Neural cell (in vitro differentiated cells): Measurements from ENCODE around the gene GDA. TPM values are rescaled to one million over a fixed set of nuclear protein-coding genes. Genes with fewer than 3 reads are reported as not detected.

Source experiments
- H2AFZ ChIP-seq: fragments of 200-600, 300-800 bp; sonication (generic), shearing (Covaris generic); 2 replicates; pipeline ENCODE4 v1.6.0; 2014; ENCODE audit warnings: low read depth, mild to moderate bottlenecking, antibody characterized with exemption, low read length, moderate library complexity
- H3F3A ChIP-seq: fragments of 200-600 bp; shearing (Covaris generic); 2 replicates; pipeline ENCODE4 v1.6.1; 2016; ENCODE audit warnings: mild to moderate bottlenecking, moderate library complexity, mixed read lengths, antibody characterized with exemption, low read length; ENCODE audit not compliant: insufficient read depth, poor library complexity, severe bottlenecking
- H3K27ac ChIP-seq: fragments of 200-600, 300-800 bp; sonication (generic), shearing (Covaris generic); 2 replicates; pipeline ENCODE4 v1.5.1; 2014; ENCODE audit warnings: mild to moderate bottlenecking, low read length, moderate library complexity
- H3K27me3 ChIP-seq: fragments of 300-800, 200-600 bp; sonication (generic), shearing (Covaris generic); 2 replicates; pipeline ENCODE4 v1.6.0; 2014; ENCODE audit warnings: mild to moderate bottlenecking, low read depth, low read length, moderate library complexity; ENCODE audit not compliant: insufficient read depth
- H3K36me3 ChIP-seq: fragments of 300-800, 200-600 bp; sonication (generic), shearing (Covaris generic); 2 replicates; pipeline ENCODE4 v1.5.1; 2014; ENCODE audit warnings: mild to moderate bottlenecking, antibody characterized with exemption, low read length, moderate library complexity; ENCODE audit not compliant: insufficient read depth
- H3K4me2 ChIP-seq: fragments of 300-800, 200-600 bp; sonication (generic), shearing (Covaris generic); 2 replicates; pipeline ENCODE4 v1.6.0; 2014; ENCODE audit warnings: mild to moderate bottlenecking, low read length
- H3K4me3 ChIP-seq: fragments of 300-800, 200-600 bp; sonication (generic), shearing (Covaris generic); 2 replicates; pipeline ENCODE4 v1.5.1; 2014; ENCODE audit warnings: mild to moderate bottlenecking, low read length, moderate library complexity
- H3K79me2 ChIP-seq: fragments of 200-600 bp; shearing (Covaris generic); replicated peaks from 2 replicates; pipeline ENCODE4 v1.6.0; 2014; ENCODE audit warnings: mild to moderate bottlenecking, low read length, moderate library complexity; ENCODE audit not compliant: insufficient read depth
- H3K9ac ChIP-seq: fragments of 300-800, 200-600 bp; sonication (generic), shearing (Covaris generic); 2 replicates; pipeline ENCODE4 v1.6.1; 2016; ENCODE audit warnings: mild to moderate bottlenecking, low read length, mixed read lengths
- H3K9me2 ChIP-seq: fragments of 200-600 bp; shearing (Covaris generic); 2 replicates; pipeline ENCODE4 v1.6.1; 2016; ENCODE audit warnings: mild to moderate bottlenecking, low read length, mixed read lengths; ENCODE audit not compliant: insufficient read depth
- H3K9me3 ChIP-seq: fragments of 200-600, 300-800 bp; sonication (generic), shearing (Covaris generic); 2 replicates; pipeline ENCODE4 v1.6.1; 2016; ENCODE audit warnings: mild to moderate bottlenecking, mixed run types, low read length, moderate library complexity, mixed read lengths
- H4K20me1 ChIP-seq: fragments of 200-600 bp; shearing (Covaris generic); 2 replicates; pipeline ENCODE4 v1.6.1; 2016; ENCODE audit warnings: mild to moderate bottlenecking, mixed run types; ENCODE audit not compliant: insufficient read depth
- EZH2 ChIP-seq: fragments of 200-600, 300-800 bp; shearing (Covaris generic), sonication (generic); IDR thresholded peaks from 2 replicates; pipeline ENCODE4 v1.6.1; 2014; ENCODE audit warnings: antibody characterized with exemption, low read length, borderline replicate concordance, mild to moderate bottlenecking; ENCODE audit not compliant: insufficient read depth, poor library complexity, severe bottlenecking
- MXI1 ChIP-seq: fragments of 450-650 bp; conservative IDR thresholded peaks from 2 replicates; pipeline ENCODE4 v1.6.1; 2014; ENCODE audit warnings: antibody characterized with exemption, mild to moderate bottlenecking; ENCODE audit not compliant: poor library complexity, severe bottlenecking
- polyA plus RNA-seq: library from polyadenylated mRNA; depleted of rRNA; stranded (reverse); fragments of >200 nt; gene quantifications from 2 replicates; pipeline ENCODE4 v1.2.3, GENCODE V29; 2014
- TF ChIP-seq, protein P1 (sequence below): IDR thresholded peaks from 2 replicates; pipeline ENCODE4 v1.6.1; 2012; ENCODE audit warnings: borderline replicate concordance
- TF ChIP-seq, protein P2 (sequence below): fragments of 450-650 bp; IDR thresholded peaks from 2 replicates; pipeline ENCODE4 v1.5.1; 2014; ENCODE audit warnings: antibody characterized with exemption, mild to moderate bottlenecking, moderate library complexity; ENCODE audit not compliant: poor library complexity, severe bottlenecking

The GDA gene
- polyA plus RNA-seq, 1 donor from 2014 or later = 0.26 TPM

GRCh38 chr9:72256931-72257330, 107.7 kb downstream of the GDA start:
- no peaks in the 10 kb centered on the region for H3K36me3 ChIP-seq
- H3K79me2 ChIP-seq = no peaks in the 10 kb centered on the region
- no peak overlapping the region for H3K4me2 ChIP-seq
- TF ChIP-seq MXI1 = no peak
- TF ChIP-seq, protein P1, sequence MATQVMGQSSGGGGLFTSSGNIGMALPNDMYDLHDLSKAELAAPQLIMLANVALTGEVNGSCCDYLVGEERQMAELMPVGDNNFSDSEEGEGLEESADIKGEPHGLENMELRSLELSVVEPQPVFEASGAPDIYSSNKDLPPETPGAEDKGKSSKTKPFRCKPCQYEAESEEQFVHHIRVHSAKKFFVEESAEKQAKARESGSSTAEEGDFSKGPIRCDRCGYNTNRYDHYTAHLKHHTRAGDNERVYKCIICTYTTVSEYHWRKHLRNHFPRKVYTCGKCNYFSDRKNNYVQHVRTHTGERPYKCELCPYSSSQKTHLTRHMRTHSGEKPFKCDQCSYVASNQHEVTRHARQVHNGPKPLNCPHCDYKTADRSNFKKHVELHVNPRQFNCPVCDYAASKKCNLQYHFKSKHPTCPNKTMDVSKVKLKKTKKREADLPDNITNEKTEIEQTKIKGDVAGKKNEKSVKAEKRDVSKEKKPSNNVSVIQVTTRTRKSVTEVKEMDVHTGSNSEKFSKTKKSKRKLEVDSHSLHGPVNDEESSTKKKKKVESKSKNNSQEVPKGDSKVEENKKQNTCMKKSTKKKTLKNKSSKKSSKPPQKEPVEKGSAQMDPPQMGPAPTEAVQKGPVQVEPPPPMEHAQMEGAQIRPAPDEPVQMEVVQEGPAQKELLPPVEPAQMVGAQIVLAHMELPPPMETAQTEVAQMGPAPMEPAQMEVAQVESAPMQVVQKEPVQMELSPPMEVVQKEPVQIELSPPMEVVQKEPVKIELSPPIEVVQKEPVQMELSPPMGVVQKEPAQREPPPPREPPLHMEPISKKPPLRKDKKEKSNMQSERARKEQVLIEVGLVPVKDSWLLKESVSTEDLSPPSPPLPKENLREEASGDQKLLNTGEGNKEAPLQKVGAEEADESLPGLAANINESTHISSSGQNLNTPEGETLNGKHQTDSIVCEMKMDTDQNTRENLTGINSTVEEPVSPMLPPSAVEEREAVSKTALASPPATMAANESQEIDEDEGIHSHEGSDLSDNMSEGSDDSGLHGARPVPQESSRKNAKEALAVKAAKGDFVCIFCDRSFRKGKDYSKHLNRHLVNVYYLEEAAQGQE = no peak
- H3K27ac ChIP-seq = no peak overlapping the region
- no peak overlapping the region for H3K9ac ChIP-seq
- H2AFZ ChIP-seq = no peak overlapping the region
- H3K9me2 ChIP-seq = no peaks in the 10 kb centered on the region
- no peaks in the 10 kb centered on the region for H4K20me1 ChIP-seq
- no peaks in the 10 kb centered on the region for H3F3A ChIP-seq
- no peaks in the 10 kb centered on the region for H3K9me3 ChIP-seq
- H3K27me3 ChIP-seq = no peaks in the 10 kb centered on the region
- H3K4me3 ChIP-seq = no peak overlapping the region

GRCh38 chr9:72257814-72258213, 108.6 kb downstream of the GDA start:
- Histone ChIP-seq H3K4me2 (no peak overlapping the region), H3K36me3 (no peaks in the 10 kb centered on the region), H3K4me3 (no peak overlapping the region), H3K27ac (no peak overlapping the region), H3K9me2 (no peaks in the 10 kb centered on the region), H3K9me3 (no peaks in the 10 kb centered on the region), H3K27me3 (no peaks in the 10 kb centered on the region), H4K20me1 (no peaks in the 10 kb centered on the region), H3F3A (no peaks in the 10 kb centered on the region), H2AFZ (no peak overlapping the region), H3K9ac (no peak overlapping the region), H3K79me2 (no peaks in the 10 kb centered on the region)
- TF ChIP-seq, protein P1 = no peak
- TF ChIP-seq MXI1 (no peak), EZH2 (no peak)
- TF ChIP-seq, protein P2, sequence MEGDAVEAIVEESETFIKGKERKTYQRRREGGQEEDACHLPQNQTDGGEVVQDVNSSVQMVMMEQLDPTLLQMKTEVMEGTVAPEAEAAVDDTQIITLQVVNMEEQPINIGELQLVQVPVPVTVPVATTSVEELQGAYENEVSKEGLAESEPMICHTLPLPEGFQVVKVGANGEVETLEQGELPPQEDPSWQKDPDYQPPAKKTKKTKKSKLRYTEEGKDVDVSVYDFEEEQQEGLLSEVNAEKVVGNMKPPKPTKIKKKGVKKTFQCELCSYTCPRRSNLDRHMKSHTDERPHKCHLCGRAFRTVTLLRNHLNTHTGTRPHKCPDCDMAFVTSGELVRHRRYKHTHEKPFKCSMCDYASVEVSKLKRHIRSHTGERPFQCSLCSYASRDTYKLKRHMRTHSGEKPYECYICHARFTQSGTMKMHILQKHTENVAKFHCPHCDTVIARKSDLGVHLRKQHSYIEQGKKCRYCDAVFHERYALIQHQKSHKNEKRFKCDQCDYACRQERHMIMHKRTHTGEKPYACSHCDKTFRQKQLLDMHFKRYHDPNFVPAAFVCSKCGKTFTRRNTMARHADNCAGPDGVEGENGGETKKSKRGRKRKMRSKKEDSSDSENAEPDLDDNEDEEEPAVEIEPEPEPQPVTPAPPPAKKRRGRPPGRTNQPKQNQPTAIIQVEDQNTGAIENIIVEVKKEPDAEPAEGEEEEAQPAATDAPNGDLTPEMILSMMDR = no peak
